ENCODE results near the gene SIGLEC14.

SIGLEC14 gene

GRCh38 chr19:51690454-51691073, 43.9 kb upstream of the SIGLEC14 start (continued):
- peak; percentile 88; the same call in 1 of the 2 replicates for TF ChIP-seq ZNF398 (tag by site-specific recombination; IDR thresholded peaks at IDR 0.05)
- no peak for TF ChIP-seq ZNF837 (tag by site-specific recombination; IDR thresholded peaks at IDR 0.05)
- no peak for TF ChIP-seq MZF1 (tag by site-specific recombination; IDR thresholded peaks at IDR 0.05; ENCODE audit: borderline replicate concordance)
- peak; percentile 81; the same call in 1 of the 2 replicates for TF ChIP-seq KLF1 (tag by site-specific recombination; IDR thresholded peaks at IDR 0.05)
- TF ChIP-seq ZNF747 (tag by site-specific recombination; IDR thresholded peaks at IDR 0.05) = no peak
- TF ChIP-seq MYNN (tag by site-specific recombination; IDR thresholded peaks at IDR 0.05; ENCODE audit: borderline replicate concordance) = no peak
- TF ChIP-seq REPIN1 (tag by site-specific recombination; IDR thresholded peaks at IDR 0.05; ENCODE audit: low read depth) = no peak
- TF ChIP-seq ZNF658 (tag by site-specific recombination; IDR thresholded peaks at IDR 0.05) = no peak
- TF ChIP-seq ZNF140 (tag by site-specific recombination; IDR thresholded peaks at IDR 0.05) = no peak
- TF ChIP-seq FEZF1 (tag by site-specific recombination; IDR thresholded peaks at IDR 0.05) = no peak
- TF ChIP-seq ZNF624 (tag by site-specific recombination; IDR thresholded peaks at IDR 0.05) = no peak
- TF ChIP-seq ZNF529 (tag by site-specific recombination; IDR thresholded peaks at IDR 0.05; ENCODE audit: insufficient replicate concordance) = no peak
- TF ChIP-seq ZNF777 (tag by site-specific recombination; IDR thresholded peaks at IDR 0.05; ENCODE audit: borderline replicate concordance) = no peak
- TF ChIP-seq, protein P1, sequence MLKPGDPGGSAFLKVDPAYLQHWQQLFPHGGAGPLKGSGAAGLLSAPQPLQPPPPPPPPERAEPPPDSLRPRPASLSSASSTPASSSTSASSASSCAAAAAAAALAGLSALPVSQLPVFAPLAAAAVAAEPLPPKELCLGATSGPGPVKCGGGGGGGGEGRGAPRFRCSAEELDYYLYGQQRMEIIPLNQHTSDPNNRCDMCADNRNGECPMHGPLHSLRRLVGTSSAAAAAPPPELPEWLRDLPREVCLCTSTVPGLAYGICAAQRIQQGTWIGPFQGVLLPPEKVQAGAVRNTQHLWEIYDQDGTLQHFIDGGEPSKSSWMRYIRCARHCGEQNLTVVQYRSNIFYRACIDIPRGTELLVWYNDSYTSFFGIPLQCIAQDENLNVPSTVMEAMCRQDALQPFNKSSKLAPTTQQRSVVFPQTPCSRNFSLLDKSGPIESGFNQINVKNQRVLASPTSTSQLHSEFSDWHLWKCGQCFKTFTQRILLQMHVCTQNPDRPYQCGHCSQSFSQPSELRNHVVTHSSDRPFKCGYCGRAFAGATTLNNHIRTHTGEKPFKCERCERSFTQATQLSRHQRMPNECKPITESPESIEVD (tag by site-specific recombination; IDR thresholded peaks at IDR 0.05) = no peak
- TF ChIP-seq ZNF792 (tag by site-specific recombination; IDR thresholded peaks at IDR 0.05) = no peak
- peak; percentile 36; the same call in 1 of the 2 replicates for TF ChIP-seq ZNF561 (tag by site-specific recombination; IDR thresholded peaks at IDR 0.05; ENCODE audit: borderline replicate concordance)
- TF ChIP-seq ZNF223 (tag by site-specific recombination; IDR thresholded peaks at IDR 0.05) = no peak
- TF ChIP-seq ZNF2 (tag by site-specific recombination; IDR thresholded peaks at IDR 0.05) = no peak; the same call in 1 of the 2 replicates
- TF ChIP-seq SCRT2 (tag by site-specific recombination; IDR thresholded peaks at IDR 0.05) = no peak
- TF ChIP-seq, protein P2, sequence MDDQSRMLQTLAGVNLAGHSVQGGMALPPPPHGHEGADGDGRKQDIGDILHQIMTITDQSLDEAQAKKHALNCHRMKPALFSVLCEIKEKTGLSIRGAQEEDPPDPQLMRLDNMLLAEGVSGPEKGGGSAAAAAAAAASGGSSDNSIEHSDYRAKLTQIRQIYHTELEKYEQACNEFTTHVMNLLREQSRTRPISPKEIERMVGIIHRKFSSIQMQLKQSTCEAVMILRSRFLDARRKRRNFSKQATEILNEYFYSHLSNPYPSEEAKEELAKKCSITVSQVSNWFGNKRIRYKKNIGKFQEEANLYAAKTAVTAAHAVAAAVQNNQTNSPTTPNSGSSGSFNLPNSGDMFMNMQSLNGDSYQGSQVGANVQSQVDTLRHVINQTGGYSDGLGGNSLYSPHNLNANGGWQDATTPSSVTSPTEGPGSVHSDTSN (CRISPR knock-in tag; IDR thresholded peaks at IDR 0.05) = no peak
- TF ChIP-seq ZNF560 (tag by site-specific recombination; IDR thresholded peaks at IDR 0.05; ENCODE audit: borderline replicate concordance) = no peak
- TF ChIP-seq MEIS1 (CRISPR knock-in tag; IDR thresholded peaks at IDR 0.05; ENCODE audit: borderline replicate concordance) = no peak
- TF ChIP-seq ZNF626 (tag by site-specific recombination; IDR thresholded peaks at IDR 0.05) = no peak
- peak; percentile 70 for TF ChIP-seq ZNF513 (tag by site-specific recombination; IDR thresholded peaks at IDR 0.05)
- no peak for TF ChIP-seq ZFP37 (tag by site-specific recombination; IDR thresholded peaks at IDR 0.05)
- TF ChIP-seq ZNF501 (tag by site-specific recombination; IDR thresholded peaks at IDR 0.05) = no peak
- no peak for TF ChIP-seq ZNF645 (tag by site-specific recombination; IDR thresholded peaks at IDR 0.05)
- TF ChIP-seq HOXC10 (CRISPR knock-in tag; IDR thresholded peaks at IDR 0.05) = no peak
- TF ChIP-seq ZNF121 (tag by site-specific recombination; IDR thresholded peaks at IDR 0.05) = no peak
- peak; percentile 64 for TF ChIP-seq GLIS1 (tag by site-specific recombination; IDR thresholded peaks at IDR 0.05)
- TF ChIP-seq ZNF214 (tag by site-specific recombination; IDR thresholded peaks at IDR 0.05; ENCODE audit: borderline replicate concordance) = no peak
- TF ChIP-seq ZNF510 (tag by site-specific recombination; IDR thresholded peaks at IDR 0.05; ENCODE audit: insufficient replicate concordance) = no peak
- TF ChIP-seq ZNF571 (tag by site-specific recombination; IDR thresholded peaks at IDR 0.05) = no peak
- TF ChIP-seq ZNF169 (tag by site-specific recombination; IDR thresholded peaks at IDR 0.05) = no peak
- no peak for TF ChIP-seq ZNF473 (tag by site-specific recombination; IDR thresholded peaks at IDR 0.05)
- no peak for TF ChIP-seq ZNF157 (tag by site-specific recombination; IDR thresholded peaks at IDR 0.05)

Measured in HEK293 (cell line).